ENCODE measurements around the gene FAM222B. TPM values are rescaled to one million over a fixed set of nuclear protein-coding genes. Genes with fewer than 3 reads are reported as not detected.
A peak's percentile ranks its signal among the peaks of the same experiment; 100 is the strongest.
"Not testable (repeated sequence)": the region's sequence is repeated elsewhere in the genome, so short reads cannot be mapped to it uniquely, and the experiment has no call there.

Gene FAM222B
- total RNA-seq, 1 donor from 2014 or later = 7.1 TPM

GRCh38 chr17:28723159-28723835, 119.3 kb downstream of the FAM222B start:
- peaks cover 62% of the 10 kb centered on the region for H3K4me1 Mint-ChIP-seq
- Histone ChIP-seq H3K9ac (no peak overlapping the region), H4K20me1 (ENCODE audit: low read depth) (peaks cover 58% of the 10 kb centered on the region), H3K79me2 (ENCODE audit: low read depth) (peaks cover 53% of the 10 kb centered on the region), H3K4me1 (peaks cover 42% of the 10 kb centered on the region), H3K9me3 (ENCODE audit: low read depth) (no peaks in the 10 kb centered on the region), H3F3A (ENCODE audit: low read depth) (peaks cover 90% of the 10 kb centered on the region), H3K4me3 (no peak overlapping the region), H3K27ac (no peak overlapping the region), H3K27me3 (no peaks in the 10 kb centered on the region), H3K4me2 (no peak overlapping the region), H2AFZ (replicated peaks) (no peak overlapping the region), H3K36me3 (peaks cover 7% of the 10 kb centered on the region)
- no peak overlapping the region for H3K27ac Mint-ChIP-seq
- H3K27me3 Mint-ChIP-seq (ENCODE audit: insufficient read depth, low read depth) = peaks cover 4% of the 10 kb centered on the region
- no peaks in the 10 kb centered on the region for H3K9me3 Mint-ChIP-seq
- peak overlapping the region; percentile 28 for H3K4me3 Mint-ChIP-seq
- DNase-seq (ENCODE audit: low spot score) = no peak
- TF ChIP-seq CTCF (IDR thresholded peaks at IDR 0.05) (no peak), EZH2phosphoT487 (IDR thresholded peaks at IDR 0.05) (no peak), EZH2 (IDR thresholded peaks at IDR 0.05) (no peak)
- peaks cover 26% of the 10 kb centered on the region for H3K36me3 Mint-ChIP-seq

GRCh38 chr17:28722417-28723158, 120.0 kb downstream of the FAM222B start:
- no peak overlapping the region for H3K27ac Mint-ChIP-seq
- H3K4me3 ChIP-seq = peak overlapping the region; percentile 4
- peaks cover 6% of the 10 kb centered on the region for H3K27me3 Mint-ChIP-seq (ENCODE audit: insufficient read depth, low read depth)
- no peak for DNase-seq (ENCODE audit: low spot score)
- peak overlapping the region; percentile 41 for H3K4me3 Mint-ChIP-seq
- peaks cover 58% of the 10 kb centered on the region for H4K20me1 ChIP-seq (ENCODE audit: low read depth)
- peaks cover 42% of the 10 kb centered on the region for H3K4me1 ChIP-seq
- H3K9me3 ChIP-seq (ENCODE audit: low read depth) = no peaks in the 10 kb centered on the region
- H3K36me3 ChIP-seq = peaks cover 7% of the 10 kb centered on the region
- no peaks in the 10 kb centered on the region for H3K27me3 ChIP-seq
- TF ChIP-seq EZH2phosphoT487 (IDR thresholded peaks at IDR 0.05) (no peak), EZH2 (IDR thresholded peaks at IDR 0.05) (no peak), CTCF (IDR thresholded peaks at IDR 0.05) (no peak)
- no peak overlapping the region for H3K27ac ChIP-seq
- peaks cover 26% of the 10 kb centered on the region for H3K36me3 Mint-ChIP-seq
- peak overlapping the region; percentile 32 for H3K4me2 ChIP-seq
- no peaks in the 10 kb centered on the region for H3K9me3 Mint-ChIP-seq
- H3F3A ChIP-seq (ENCODE audit: low read depth) = peaks cover 88% of the 10 kb centered on the region
- H3K79me2 ChIP-seq (ENCODE audit: low read depth) = peaks cover 53% of the 10 kb centered on the region
- no peak overlapping the region for H2AFZ ChIP-seq (replicated peaks)
- no peak overlapping the region for H3K9ac ChIP-seq
- H3K4me1 Mint-ChIP-seq = peaks cover 61% of the 10 kb centered on the region

GRCh38 chr17:28720997-28721329, 121.6 kb downstream of the FAM222B start:
- H3K9ac ChIP-seq = peak overlapping the region; percentile 87
- H3F3A ChIP-seq (ENCODE audit: low read depth) = peaks cover 80% of the 10 kb centered on the region
- peaks cover 49% of the 10 kb centered on the region for H3K4me1 ChIP-seq
- H3K4me3 ChIP-seq = peak overlapping the region; percentile 88
- not testable (repeated sequence) for H2AFZ ChIP-seq (replicated peaks); H3K27me3 Mint-ChIP-seq (ENCODE audit: insufficient read depth, low read depth); H3K27ac ChIP-seq; H3K27ac Mint-ChIP-seq; H3K9me3 Mint-ChIP-seq; DNase-seq (ENCODE audit: low spot score); H3K9me3 ChIP-seq (ENCODE audit: low read depth); H3K27me3 ChIP-seq; H3K36me3 ChIP-seq
- H4K20me1 ChIP-seq (ENCODE audit: low read depth) = peaks cover 58% of the 10 kb centered on the region
- Mint-ChIP-seq H3K4me3 (peak overlapping the region; percentile 97), H3K4me1 (peaks cover 66% of the 10 kb centered on the region), H3K36me3 (peaks cover 26% of the 10 kb centered on the region)
- H3K79me2 ChIP-seq (ENCODE audit: low read depth) = peaks cover 66% of the 10 kb centered on the region
- peak overlapping the region; percentile 99 for H3K4me2 ChIP-seq
